Chondrocyte (in vitro differentiated cells): ENCODE measurements around the gene SNAPC2. TPM values are rescaled to one million over a fixed set of nuclear protein-coding genes. Genes with fewer than 3 reads are reported as not detected.

Source experiments
- DNase-seq: peaks from one replicate; pipeline ENCODE4 v3.0.0; 2021; ENCODE audit warnings: mixed read lengths, low spot score
- H3K27ac Mint-ChIP-seq: one replicate; pipeline ENCODE4 v1.8.0; 2021; ENCODE audit warnings: mild to moderate bottlenecking, moderate library complexity, mixed read lengths; ENCODE audit not compliant: unreplicated experiment
- H3K27me3 Mint-ChIP-seq: 2 replicates; pipeline ENCODE4 v1.8.0; 2021; ENCODE audit warnings: low read depth, mixed read lengths
- H3K36me3 Mint-ChIP-seq: 2 replicates; pipeline ENCODE4 v1.8.0; 2021; ENCODE audit warnings: low read depth, mixed read lengths
- H3K4me1 Mint-ChIP-seq: 2 replicates; pipeline ENCODE4 v1.8.0; 2021; ENCODE audit warnings: low read depth, mild to moderate bottlenecking, mixed read lengths
- H3K4me3 Mint-ChIP-seq: one replicate; pipeline ENCODE4 v1.8.0; 2021; ENCODE audit warnings: mild to moderate bottlenecking, moderate library complexity, mixed read lengths; ENCODE audit not compliant: unreplicated experiment
- H3K9me3 Mint-ChIP-seq: 2 replicates; pipeline ENCODE4 v1.8.0; 2021; ENCODE audit warnings: low read depth, mixed read lengths
- total RNA-seq: library from RNA; stranded (reverse); gene quantifications from 3 replicates; pipeline ENCODE4 v1.2.1, GENCODE V29; 2021
- TF ChIP-seq, protein P1 (sequence below): fragments of 200-600 bp; sonication (generic); IDR thresholded peaks from 2 replicates; pipeline ENCODE4 v1.5.0; 2021; ENCODE audit warnings: antibody characterized with exemption, mild to moderate bottlenecking, moderate library complexity

Gene SNAPC2
- total RNA-seq, 1 donor from 2014 or later, result 27.9 TPM

DNA sequence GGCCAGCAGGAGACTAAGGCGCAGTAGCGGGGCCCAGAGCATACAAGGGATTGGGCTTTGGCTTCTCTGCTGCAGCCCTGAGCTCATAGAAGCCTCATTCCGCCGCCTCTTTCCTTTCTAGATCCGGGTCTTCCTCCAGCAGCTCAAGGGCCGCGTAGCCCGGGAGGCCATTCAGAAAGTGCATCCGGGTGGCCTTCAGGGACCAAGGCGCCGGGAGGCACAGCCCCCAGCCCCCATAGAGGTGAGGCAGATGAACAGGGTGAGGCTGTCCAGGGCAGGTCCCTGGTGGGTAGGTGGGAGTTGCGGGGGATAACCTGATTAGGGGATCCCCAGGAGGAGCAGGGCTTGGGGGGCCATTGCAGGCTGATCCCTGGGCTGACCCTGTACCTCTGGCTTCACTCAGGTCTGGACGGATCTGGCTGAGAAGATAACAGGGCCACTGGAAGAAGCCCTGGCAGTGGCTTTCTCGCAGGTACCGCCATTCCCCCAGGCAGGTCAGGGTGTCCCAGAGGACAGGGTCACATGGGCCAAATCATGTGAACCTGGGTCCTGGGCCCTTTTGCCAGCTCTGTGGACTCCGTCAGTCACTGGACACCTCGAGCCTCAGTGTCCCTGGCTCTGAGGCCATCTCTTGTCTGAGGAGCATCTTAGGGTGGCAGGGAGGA, 1.3 kb downstream of the SNAPC2 start:
- Mint-ChIP-seq H3K9me3 (no peaks in the 10 kb centered on the region), H3K36me3 (no peaks in the 10 kb centered on the region), H3K4me1 (peaks cover 44% of the 10 kb centered on the region), H3K27ac (peak overlapping the region; percentile 95), H3K27me3 (no peaks in the 10 kb centered on the region), H3K4me3 (peak overlapping the region; percentile 82)
- peak; percentile 85 for DNase-seq
- TF ChIP-seq, protein P1, sequence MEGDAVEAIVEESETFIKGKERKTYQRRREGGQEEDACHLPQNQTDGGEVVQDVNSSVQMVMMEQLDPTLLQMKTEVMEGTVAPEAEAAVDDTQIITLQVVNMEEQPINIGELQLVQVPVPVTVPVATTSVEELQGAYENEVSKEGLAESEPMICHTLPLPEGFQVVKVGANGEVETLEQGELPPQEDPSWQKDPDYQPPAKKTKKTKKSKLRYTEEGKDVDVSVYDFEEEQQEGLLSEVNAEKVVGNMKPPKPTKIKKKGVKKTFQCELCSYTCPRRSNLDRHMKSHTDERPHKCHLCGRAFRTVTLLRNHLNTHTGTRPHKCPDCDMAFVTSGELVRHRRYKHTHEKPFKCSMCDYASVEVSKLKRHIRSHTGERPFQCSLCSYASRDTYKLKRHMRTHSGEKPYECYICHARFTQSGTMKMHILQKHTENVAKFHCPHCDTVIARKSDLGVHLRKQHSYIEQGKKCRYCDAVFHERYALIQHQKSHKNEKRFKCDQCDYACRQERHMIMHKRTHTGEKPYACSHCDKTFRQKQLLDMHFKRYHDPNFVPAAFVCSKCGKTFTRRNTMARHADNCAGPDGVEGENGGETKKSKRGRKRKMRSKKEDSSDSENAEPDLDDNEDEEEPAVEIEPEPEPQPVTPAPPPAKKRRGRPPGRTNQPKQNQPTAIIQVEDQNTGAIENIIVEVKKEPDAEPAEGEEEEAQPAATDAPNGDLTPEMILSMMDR, result no peak

DNA sequence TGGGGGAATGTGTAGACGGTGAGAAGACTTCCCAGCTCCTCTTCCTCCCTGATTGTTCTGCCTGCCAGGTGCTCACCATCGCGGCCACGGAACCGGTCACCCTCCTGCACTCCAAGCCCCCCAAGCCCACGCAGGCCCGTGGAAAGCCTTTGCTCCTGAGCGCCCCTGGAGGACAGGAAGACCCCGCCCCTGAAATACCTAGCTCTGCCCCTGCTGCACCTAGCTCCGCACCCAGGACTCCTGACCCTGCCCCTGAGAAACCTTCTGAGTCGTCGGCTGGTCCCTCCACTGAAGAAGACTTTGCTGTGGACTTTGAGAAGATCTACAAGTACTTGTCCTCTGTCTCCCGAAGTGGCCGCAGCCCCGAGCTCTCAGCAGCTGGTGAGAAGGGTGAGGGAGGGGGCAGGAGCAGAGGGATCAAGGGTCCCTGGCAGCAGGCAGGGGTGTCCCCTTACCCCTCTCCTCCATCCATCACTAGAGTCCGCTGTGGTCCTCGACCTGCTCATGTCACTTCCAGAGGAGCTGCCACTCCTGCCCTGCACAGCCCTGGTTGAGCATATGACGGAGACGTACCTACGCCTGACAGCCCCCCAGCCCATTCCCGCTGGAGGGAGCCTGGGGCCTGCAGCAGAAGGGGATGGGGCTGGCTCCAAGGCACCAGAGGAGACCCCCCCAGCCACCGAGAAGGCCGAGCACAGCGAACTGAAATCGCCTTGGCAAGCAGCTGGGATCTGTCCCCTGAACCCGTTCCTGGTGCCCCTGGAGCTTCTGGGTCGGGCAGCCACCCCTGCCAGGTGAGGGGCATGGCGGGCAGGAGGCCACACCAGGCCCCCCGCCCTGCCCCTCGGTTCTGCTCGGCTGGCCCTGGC, 2.1 kb downstream of the SNAPC2 start:
- TF ChIP-seq, protein P1, result no peak
- H3K4me1 Mint-ChIP-seq, result peaks cover 42% of the 10 kb centered on the region
- peak overlapping the region; percentile 59 for H3K4me3 Mint-ChIP-seq
- peak; percentile 89 for DNase-seq
- no peaks in the 10 kb centered on the region for H3K9me3 Mint-ChIP-seq
- no peaks in the 10 kb centered on the region for H3K36me3 Mint-ChIP-seq
- peak overlapping the region; percentile 32 for H3K27ac Mint-ChIP-seq
- no peaks in the 10 kb centered on the region for H3K27me3 Mint-ChIP-seq

DNA sequence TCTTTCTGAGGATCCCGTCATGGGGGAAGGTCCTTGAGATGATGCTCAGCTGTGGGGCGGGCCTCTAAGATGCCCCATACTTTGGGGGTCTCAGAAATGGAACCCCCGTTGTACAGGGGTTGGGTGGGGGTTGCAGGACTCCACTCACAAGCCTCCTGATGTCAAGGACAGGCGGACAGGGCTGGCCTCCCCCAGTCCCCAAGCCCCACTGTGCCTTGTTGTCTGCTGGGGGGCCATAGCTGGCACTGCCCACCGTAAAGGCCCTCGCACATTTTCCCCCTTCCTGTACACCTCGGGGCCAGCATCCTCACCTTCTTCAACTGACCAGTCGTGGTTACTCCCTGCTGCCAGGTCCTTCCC, 2.7 kb downstream of the SNAPC2 start:
- Mint-ChIP-seq H3K27me3 (no peaks in the 10 kb centered on the region), H3K4me1 (peaks cover 41% of the 10 kb centered on the region), H3K4me3 (no peak overlapping the region), H3K9me3 (no peaks in the 10 kb centered on the region), H3K27ac (peak overlapping the region; percentile 45), H3K36me3 (no peaks in the 10 kb centered on the region)
- no peak for DNase-seq
- TF ChIP-seq, protein P1, result no peak

DNA sequence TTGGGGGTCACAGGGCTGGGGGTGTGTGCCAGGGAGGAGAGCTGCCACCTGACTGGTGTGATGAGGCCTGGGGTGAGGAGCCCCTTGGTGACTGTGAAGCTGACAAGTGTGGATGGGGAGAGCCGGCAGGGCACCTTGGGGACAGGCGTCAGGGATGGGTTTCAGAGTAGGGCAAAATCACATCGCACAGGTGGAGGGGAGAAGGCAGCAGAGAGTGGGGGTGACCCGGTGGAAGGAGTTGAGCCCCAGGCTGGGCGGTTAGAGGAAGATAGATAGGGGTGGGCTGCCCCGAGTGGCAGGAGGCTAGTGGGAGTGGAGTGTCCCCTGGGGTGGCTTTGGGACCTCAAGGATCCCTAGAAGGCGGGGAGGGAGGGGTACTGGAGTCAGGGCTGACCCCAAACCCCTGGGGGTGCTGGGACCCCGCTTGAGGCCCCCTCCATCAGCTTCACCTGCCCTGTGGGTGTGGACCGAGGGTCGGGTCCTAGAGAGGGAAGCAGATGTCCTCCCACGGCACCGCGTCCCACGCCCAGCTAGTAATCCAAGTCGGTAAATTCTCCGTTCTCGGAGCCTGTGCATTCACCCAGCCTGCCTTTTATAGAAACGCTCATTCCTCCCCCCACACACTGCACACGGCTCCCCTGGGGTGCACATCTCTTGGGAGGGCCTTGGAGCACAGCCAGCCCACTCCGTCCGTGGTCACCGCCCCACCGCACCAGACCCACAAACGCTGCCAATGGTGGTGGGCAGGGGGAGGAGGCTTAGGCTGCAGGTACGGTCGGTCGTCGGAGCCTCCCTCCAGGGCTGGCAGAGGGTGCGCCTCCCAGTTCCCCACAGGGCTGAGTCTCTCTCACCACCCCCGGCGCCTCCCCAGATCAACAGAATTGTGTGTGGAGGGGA, 3.4 kb downstream of the SNAPC2 start:
- Mint-ChIP-seq H3K4me1 (peaks cover 46% of the 10 kb centered on the region), H3K27me3 (no peaks in the 10 kb centered on the region), H3K27ac (peak overlapping the region; percentile 45), H3K36me3 (no peaks in the 10 kb centered on the region), H3K9me3 (no peaks in the 10 kb centered on the region), H3K4me3 (peak overlapping the region; percentile 4)
- no peak for DNase-seq
- TF ChIP-seq, protein P1, result no peak

DNA sequence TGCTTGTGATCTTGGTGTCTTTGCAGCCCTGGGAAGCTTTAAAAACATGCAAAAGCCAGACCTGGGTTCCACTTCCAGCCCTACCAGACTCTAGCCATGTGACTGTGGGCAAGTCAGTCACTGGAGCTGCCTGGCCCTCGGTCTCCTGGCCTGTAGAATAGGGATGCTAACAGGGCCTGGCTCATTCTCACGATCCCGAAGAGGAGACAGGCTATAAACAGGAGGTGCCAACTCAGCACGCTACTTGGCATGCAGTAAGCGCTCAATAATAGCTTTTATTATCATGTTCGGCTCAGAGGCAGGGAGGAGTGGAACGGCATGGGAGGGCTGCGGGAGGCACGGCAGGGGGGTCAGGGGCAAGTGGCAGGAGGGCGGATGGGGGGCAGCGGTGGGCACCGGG, 4.1 kb downstream of the SNAPC2 start:
- Mint-ChIP-seq H3K4me3 (peak overlapping the region; percentile 48), H3K27me3 (no peaks in the 10 kb centered on the region), H3K4me1 (peaks cover 52% of the 10 kb centered on the region), H3K36me3 (no peaks in the 10 kb centered on the region), H3K27ac (no peak overlapping the region), H3K9me3 (no peaks in the 10 kb centered on the region)
- no peak for DNase-seq
- TF ChIP-seq, protein P1, result no peak
